ENCODE data around the gene SNRPA. TPM values are rescaled to one million over a fixed set of nuclear protein-coding genes. Genes with fewer than 3 reads are reported as not detected.

SNRPA gene
- total RNA-seq, 1 donor, result 34.1 TPM

DNA sequence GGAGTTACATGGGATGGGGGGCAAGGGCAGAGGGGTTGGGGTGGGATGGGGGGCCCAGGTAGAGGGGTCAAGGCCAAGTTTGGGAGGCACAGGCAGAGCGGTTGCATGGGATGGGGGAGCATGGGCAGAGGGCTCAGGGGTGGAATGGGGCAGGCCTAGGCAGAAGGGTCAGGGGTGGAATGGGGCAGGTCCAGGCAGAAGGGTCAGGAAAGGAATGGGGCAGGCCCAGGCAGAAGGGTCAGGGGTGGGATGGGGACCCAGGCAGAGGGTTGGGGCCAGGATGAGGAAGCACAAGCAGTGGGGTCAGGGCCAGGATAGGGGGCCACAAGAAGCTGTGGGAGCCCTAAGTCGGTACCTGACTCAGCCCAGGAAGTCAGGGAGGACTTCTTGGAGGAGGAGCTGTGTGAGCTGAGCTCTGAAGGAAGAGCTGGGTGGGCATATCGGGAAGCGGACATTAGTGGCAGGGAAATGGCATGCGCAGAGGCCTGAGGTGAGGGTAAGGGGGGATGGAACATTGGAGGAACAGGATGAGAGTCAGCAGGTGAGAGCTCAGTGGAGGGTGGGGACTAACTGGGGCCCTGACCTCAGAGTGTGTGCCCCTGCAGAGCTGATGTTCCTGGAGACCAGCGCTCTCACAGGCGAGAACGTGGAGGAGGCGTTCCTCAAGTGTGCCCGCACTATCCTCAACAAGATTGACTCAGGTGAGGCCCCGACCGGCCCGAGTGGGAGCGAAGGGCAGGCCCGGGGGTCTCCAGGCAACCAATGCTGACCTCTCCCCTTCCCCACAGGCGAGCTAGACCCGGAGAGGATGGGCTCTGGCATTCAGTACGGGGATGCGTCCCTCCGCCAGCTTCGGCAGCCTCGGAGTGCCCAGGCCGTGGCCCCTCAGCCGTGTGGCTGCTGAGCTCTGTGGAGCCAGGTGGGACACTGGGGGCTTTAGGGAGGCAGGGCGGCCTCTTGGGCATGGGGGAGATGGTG, 35.3 kb downstream of the SNRPA start:
- no peak overlapping the region for H3K4me3 ChIP-seq (ENCODE audit: low read depth, low read length)
- TF ChIP-seq, protein P1, sequence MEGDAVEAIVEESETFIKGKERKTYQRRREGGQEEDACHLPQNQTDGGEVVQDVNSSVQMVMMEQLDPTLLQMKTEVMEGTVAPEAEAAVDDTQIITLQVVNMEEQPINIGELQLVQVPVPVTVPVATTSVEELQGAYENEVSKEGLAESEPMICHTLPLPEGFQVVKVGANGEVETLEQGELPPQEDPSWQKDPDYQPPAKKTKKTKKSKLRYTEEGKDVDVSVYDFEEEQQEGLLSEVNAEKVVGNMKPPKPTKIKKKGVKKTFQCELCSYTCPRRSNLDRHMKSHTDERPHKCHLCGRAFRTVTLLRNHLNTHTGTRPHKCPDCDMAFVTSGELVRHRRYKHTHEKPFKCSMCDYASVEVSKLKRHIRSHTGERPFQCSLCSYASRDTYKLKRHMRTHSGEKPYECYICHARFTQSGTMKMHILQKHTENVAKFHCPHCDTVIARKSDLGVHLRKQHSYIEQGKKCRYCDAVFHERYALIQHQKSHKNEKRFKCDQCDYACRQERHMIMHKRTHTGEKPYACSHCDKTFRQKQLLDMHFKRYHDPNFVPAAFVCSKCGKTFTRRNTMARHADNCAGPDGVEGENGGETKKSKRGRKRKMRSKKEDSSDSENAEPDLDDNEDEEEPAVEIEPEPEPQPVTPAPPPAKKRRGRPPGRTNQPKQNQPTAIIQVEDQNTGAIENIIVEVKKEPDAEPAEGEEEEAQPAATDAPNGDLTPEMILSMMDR (IDR thresholded peaks at IDR 0.05; ENCODE audit: insufficient read depth, low read depth, low read length), result no peak
- DNase-seq (ENCODE audit: low read depth), result no peak

GRCh38 chr19:40791349-40791748, 40.3 kb downstream of the SNRPA start:
- H3K4me3 ChIP-seq (ENCODE audit: low read depth, low read length), result no peak overlapping the region
- TF ChIP-seq, protein P1 (IDR thresholded peaks at IDR 0.05; ENCODE audit: insufficient read depth, low read depth, low read length), result no peak
- no peak for DNase-seq (ENCODE audit: low read depth)

GRCh38 chr19:40791996-40792395, 41.0 kb downstream of the SNRPA start:
- no peak overlapping the region for H3K4me3 ChIP-seq (ENCODE audit: low read depth, low read length)
- TF ChIP-seq, protein P1 (IDR thresholded peaks at IDR 0.05; ENCODE audit: insufficient read depth, low read depth, low read length), result no peak
- DNase-seq (ENCODE audit: low read depth), result no peak

DNA sequence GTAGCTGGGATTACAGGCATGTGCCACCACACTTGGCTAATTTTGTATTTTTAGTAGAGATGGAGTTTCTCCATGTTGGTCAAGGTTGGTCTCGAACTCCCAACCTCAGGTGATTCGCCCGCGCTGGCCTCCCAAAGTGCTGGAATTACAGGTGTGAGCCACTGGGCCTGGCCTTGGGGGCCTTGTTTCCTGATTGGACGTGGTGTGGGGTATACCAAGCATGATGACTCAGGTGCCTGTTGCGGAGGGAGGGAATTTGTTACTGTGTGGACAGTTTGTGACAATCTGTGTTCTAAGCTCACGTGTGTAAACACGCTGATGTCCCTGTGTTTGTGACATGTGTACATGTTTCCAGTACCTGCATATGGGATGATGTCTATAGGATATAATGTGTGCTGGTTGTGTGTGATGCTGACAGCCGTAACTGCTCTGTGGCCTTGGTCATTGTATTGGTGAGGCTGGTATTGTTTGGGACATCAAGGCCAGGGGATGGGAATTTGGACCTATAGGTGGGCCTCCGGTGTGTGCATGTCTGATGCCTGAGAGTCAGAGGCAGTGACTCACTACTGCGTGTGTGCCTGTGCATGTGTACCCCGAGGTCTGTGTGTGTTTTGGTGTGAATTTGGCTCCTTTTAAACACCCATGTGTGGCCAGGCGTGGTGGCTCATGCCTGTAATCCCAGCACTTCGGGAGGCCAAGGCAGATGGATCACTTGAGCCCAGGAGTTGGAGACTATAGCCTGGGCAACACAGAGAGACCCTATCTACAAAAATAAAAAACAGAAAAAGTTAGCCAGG, 46.4 kb downstream of the SNRPA start:
- no peak for DNase-seq (ENCODE audit: low read depth)
- TF ChIP-seq, protein P1 (IDR thresholded peaks at IDR 0.05; ENCODE audit: insufficient read depth, low read depth, low read length), result no peak
- H3K4me3 ChIP-seq (ENCODE audit: low read depth, low read length), result no peak overlapping the region

- DNase-seq (ENCODE audit: low read depth), result peak; percentile 72
- TF ChIP-seq, protein P1 (IDR thresholded peaks at IDR 0.05; ENCODE audit: insufficient read depth, low read depth, low read length), result peak; percentile 51
- peak overlapping the region; percentile 62 for H3K4me3 ChIP-seq (ENCODE audit: low read depth, low read length)
Observed at GRCh38 chr19:40797963-40798682, 47.1 kb downstream of the SNRPA start.

Data from fibroblast of villous mesenchyme (primary cell).